OCI-LY7 (cell line): ENCODE data around the gene SRC. TPM values are rescaled to one million over a fixed set of nuclear protein-coding genes. Genes with fewer than 3 reads are reported as not detected.

ENCODE experiments used
- BruUV-seq: library from RNA; stranded (reverse); fragments of 400-500 nt; replicated peaks from 2 replicates; lab custom pipeline; 2021; lab: Mats Ljungman, UMichigan
- CTCF ChIA-PET: fragments of 300-600 bp; sonication (Branson Sonifier 250); formaldehyde crosslinking; loops from one replicate; lab custom pipeline; 2022; ENCODE audit warnings: antibody characterized with exemption; ENCODE audit not compliant: unreplicated experiment; lab: Charles Lee
- POLR2A ChIA-PET: fragments of 300-600 bp; sonication (Branson Sonifier 250); formaldehyde crosslinking; loops from one replicate; lab custom pipeline; 2022; ENCODE audit warnings: antibody characterized with exemption; lab: Charles Lee
- DNase-seq: peaks from one replicate; pipeline ENCODE4 v3.0.0-alpha.2; 2015; ENCODE audit warnings: low spot score
- H2AFZ ChIP-seq: fragments of 200-600 bp; sonication (generic), shearing (Covaris generic); 2 replicates; pipeline ENCODE4 v1.6.1; 2014; ENCODE audit warnings: mild to moderate bottlenecking, antibody characterized with exemption, low read length, moderate library complexity
- H3K27ac ChIP-seq: fragments of 200-600 bp; sonication (generic); 2 replicates; pipeline ENCODE4 v1.5.1; 2014; ENCODE audit warnings: mixed run types, low read depth, mild to moderate bottlenecking, moderate library complexity, low read length, inconsistent platforms; ENCODE audit not compliant: poor library complexity, severe bottlenecking
- H3K36me3 ChIP-seq: fragments of 200-600 bp; sonication (generic); 2 replicates; pipeline ENCODE4 v1.6.1; 2014; ENCODE audit warnings: mild to moderate bottlenecking, antibody characterized with exemption, low read length, moderate library complexity, mixed read lengths; ENCODE audit not compliant: insufficient read depth
- H3K4me1 ChIP-seq: fragments of 200-600 bp; sonication (generic); 2 replicates; pipeline ENCODE4 v1.5.1; 2014; ENCODE audit warnings: mild to moderate bottlenecking, low read length; ENCODE audit not compliant: insufficient read depth, poor library complexity, severe bottlenecking
- H3K4me2 ChIP-seq: fragments of 200-600 bp; sonication (generic); 2 replicates; pipeline ENCODE4 v1.6.1; 2014; ENCODE audit warnings: mild to moderate bottlenecking, low read length
- H3K4me3 ChIP-seq: fragments of 200-600 bp; sonication (generic); 2 replicates; pipeline ENCODE4 v1.5.1; 2014; ENCODE audit warnings: mild to moderate bottlenecking, low read depth, low read length; ENCODE audit not compliant: poor library complexity, severe bottlenecking
- H3K79me2 ChIP-seq: fragments of 200-600 bp; sonication (generic); 2 replicates; pipeline ENCODE4 v1.6.1; 2016; ENCODE audit warnings: low read depth, mild to moderate bottlenecking, low read length, moderate library complexity, mixed read lengths; ENCODE audit not compliant: insufficient read depth
- H3K9me2 ChIP-seq: fragments of 200-600 bp; sonication (generic); 2 replicates; pipeline ENCODE4 v1.6.1; 2016; ENCODE audit warnings: mild to moderate bottlenecking, low read length, mixed read lengths; ENCODE audit not compliant: insufficient read depth
- H3K9me3 ChIP-seq: fragments of 200-600 bp; sonication (generic); 2 replicates; pipeline ENCODE4 v1.6.1; 2014; ENCODE audit warnings: mild to moderate bottlenecking, mixed run types, low read length, mixed read lengths
- H4K20me1 ChIP-seq: fragments of 200-600 bp; sonication (generic); 2 replicates; pipeline ENCODE4 v1.6.1; 2014; ENCODE audit warnings: mild to moderate bottlenecking, antibody characterized with exemption, low read length, moderate library complexity, mixed read lengths; ENCODE audit not compliant: insufficient read depth
- EZH2phosphoT487 ChIP-seq: fragments of 200-600 bp; sonication (generic); IDR thresholded peaks from 2 replicates; pipeline ENCODE4 v1.6.1; 2018; ENCODE audit warnings: low read depth, borderline replicate concordance, mild to moderate bottlenecking, mixed run types, antibody characterized with exemption, low read length, moderate library complexity, mixed read lengths
- intact Hi-C: fragments of 100-400 bp; cut with micrococcal nuclease; formaldehyde crosslinking; loops from one replicate; pipeline ENCODE4 v1.10.0; 2022; ENCODE audit not compliant: unreplicated experiment
- total RNA-seq, 2 experiments: library from RNA; depleted of rRNA in 1 of 2; stranded (reverse); fragments of >200 nt in 1 of 2; shearing (Covaris generic) in 1 of 2; gene quantifications; 2 replicates each; pipeline ENCODE4 v1.2.3, GENCODE V29; 2014 to 2022
- TF ChIP-seq, protein P1 (sequence below): fragments of 200-600 bp; sonication (generic); conservative IDR thresholded peaks from 2 replicates; pipeline ENCODE4 v1.5.1; 2014; ENCODE audit warnings: mild to moderate bottlenecking, antibody characterized with exemption, low read length, moderate library complexity, mixed read lengths

The SRC gene
- total RNA-seq, 2 experiments from 2014 or later: 0.72 to 3.7 TPM

DNA sequence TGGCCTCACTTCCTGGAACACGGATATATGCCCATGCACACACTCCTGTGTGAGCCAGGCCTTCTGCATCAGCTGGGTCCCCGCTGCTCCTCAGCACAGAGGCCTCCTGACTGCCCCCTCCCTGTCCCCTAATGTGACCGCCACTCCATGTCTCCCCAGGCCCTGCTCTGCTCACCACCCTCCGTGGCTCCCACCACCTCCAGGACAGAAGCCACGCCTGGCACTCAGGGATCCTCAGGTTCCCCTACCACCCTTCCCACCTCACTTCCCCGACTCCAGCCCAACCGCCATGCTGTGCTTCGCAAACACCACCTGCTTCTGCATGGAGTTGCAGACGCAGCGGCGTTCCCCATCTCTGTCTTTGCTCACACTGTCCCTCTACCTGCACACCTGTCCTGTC, 4.3 kb upstream of the SRC start:
- POLR2A ChIA-PET: no interaction called here

GRCh38 chr20:37342231-37343177, 3.4 kb upstream of the SRC start:
- ChIA-PET POLR2A (no interaction called here), CTCF (no interaction called here)
- Histone ChIP-seq H3K4me1 (no peaks in the 10 kb centered on the region), H3K79me2 (no peaks in the 10 kb centered on the region), H4K20me1 (no peaks in the 10 kb centered on the region), H3K9me2 (no peaks in the 10 kb centered on the region), H3K4me2 (no peak overlapping the region), H3K27ac (no peak overlapping the region), H3K4me3 (no peak overlapping the region), H3K36me3 (no peaks in the 10 kb centered on the region), H3K9me3 (no peaks in the 10 kb centered on the region), H2AFZ (no peak overlapping the region)
- TF ChIP-seq, protein P1, sequence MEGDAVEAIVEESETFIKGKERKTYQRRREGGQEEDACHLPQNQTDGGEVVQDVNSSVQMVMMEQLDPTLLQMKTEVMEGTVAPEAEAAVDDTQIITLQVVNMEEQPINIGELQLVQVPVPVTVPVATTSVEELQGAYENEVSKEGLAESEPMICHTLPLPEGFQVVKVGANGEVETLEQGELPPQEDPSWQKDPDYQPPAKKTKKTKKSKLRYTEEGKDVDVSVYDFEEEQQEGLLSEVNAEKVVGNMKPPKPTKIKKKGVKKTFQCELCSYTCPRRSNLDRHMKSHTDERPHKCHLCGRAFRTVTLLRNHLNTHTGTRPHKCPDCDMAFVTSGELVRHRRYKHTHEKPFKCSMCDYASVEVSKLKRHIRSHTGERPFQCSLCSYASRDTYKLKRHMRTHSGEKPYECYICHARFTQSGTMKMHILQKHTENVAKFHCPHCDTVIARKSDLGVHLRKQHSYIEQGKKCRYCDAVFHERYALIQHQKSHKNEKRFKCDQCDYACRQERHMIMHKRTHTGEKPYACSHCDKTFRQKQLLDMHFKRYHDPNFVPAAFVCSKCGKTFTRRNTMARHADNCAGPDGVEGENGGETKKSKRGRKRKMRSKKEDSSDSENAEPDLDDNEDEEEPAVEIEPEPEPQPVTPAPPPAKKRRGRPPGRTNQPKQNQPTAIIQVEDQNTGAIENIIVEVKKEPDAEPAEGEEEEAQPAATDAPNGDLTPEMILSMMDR: no peak
- no peak for TF ChIP-seq EZH2phosphoT487
- DNase-seq: peak; percentile 16
- intact Hi-C loops: no loop called here
- BruUV-seq: no TSS peak

More for the DNA sequence above, 4.3 kb upstream of the SRC start:
- no peaks in the 10 kb centered on the region for H3K36me3 ChIP-seq
- no peak overlapping the region for H3K4me2 ChIP-seq
- no peaks in the 10 kb centered on the region for H3K9me3 ChIP-seq
- no peaks in the 10 kb centered on the region for H3K9me2 ChIP-seq
- TF ChIP-seq, protein P1: no peak
- no peak for TF ChIP-seq EZH2phosphoT487
- CTCF ChIA-PET: no interaction called here
- no peaks in the 10 kb centered on the region for H4K20me1 ChIP-seq
- H3K27ac ChIP-seq: no peak overlapping the region
- DNase-seq: no peak
- no TSS peak for BruUV-seq
- no peak overlapping the region for H2AFZ ChIP-seq
- intact Hi-C loops: no loop called here
- H3K79me2 ChIP-seq: no peaks in the 10 kb centered on the region
- no peak overlapping the region for H3K4me3 ChIP-seq
- peaks cover 8% of the 10 kb centered on the region for H3K4me1 ChIP-seq
